ENCODE results near the gene BDKRB1. TPM values are rescaled to one million over a fixed set of nuclear protein-coding genes. Genes with fewer than 3 reads are reported as not detected.

The BDKRB1 gene
- polyA plus RNA-seq, 1 experiment: 160 TPM

GRCh38 chr14:96224480-96225096, 31.4 kb upstream of the BDKRB1 start:
- no peak for TF ChIP-seq CTCF (IDR thresholded peaks at IDR 0.05; ENCODE audit: low read depth, low read length)
- Histone ChIP-seq H3K27ac (ENCODE audit: low read depth, low read length) (peak overlapping the region; percentile 47), H3K4me3 (ENCODE audit: low read depth, low read length) (no peak overlapping the region), H3K9me3 (ENCODE audit: control insufficient read depth, insufficient read depth, low read length) (peaks cover 8% of the 10 kb centered on the region; the same call in 1 of the 2 replicates), H3K27me3 (ENCODE audit: control insufficient read depth, insufficient read depth, low read length) (no peaks in the 10 kb centered on the region)
- no peak for DNase-seq (ENCODE audit: low read depth, low spot score)
- CTCF ChIA-PET: interaction anchor here (1.7 to 3.5 kb wide), 2 partner anchors 124 to 126 kb away, joined by 7 to 15 read pairs; no protein-coding TSS in a partner anchor
- POLR2A ChIA-PET: no interaction called here

- no peak for DNase-seq (ENCODE audit: low read depth, low spot score)
- POLR2A ChIA-PET: interaction anchor here (0.6 to 0.7 kb wide), 2 partner anchors 89 to 135 kb away, joined by 3 to 5 read pairs; no protein-coding TSS in a partner anchor
- Histone ChIP-seq H3K27ac (ENCODE audit: low read depth, low read length) (peak overlapping the region; percentile 52), H3K27me3 (ENCODE audit: control insufficient read depth, insufficient read depth, low read length) (no peaks in the 10 kb centered on the region), H3K4me3 (ENCODE audit: low read depth, low read length) (no peak overlapping the region), H3K9me3 (ENCODE audit: control insufficient read depth, insufficient read depth, low read length) (peaks cover 8% of the 10 kb centered on the region; the same call in 1 of the 2 replicates)
- CTCF ChIA-PET: interaction anchor here (1.7 to 3.5 kb wide), 2 partner anchors 124 to 127 kb away, joined by 7 to 15 read pairs; no protein-coding TSS in a partner anchor
- no peak for TF ChIP-seq CTCF (IDR thresholded peaks at IDR 0.05; ENCODE audit: low read depth, low read length)
Measured at GRCh38 chr14:96225213-96225612, 30.8 kb upstream of the BDKRB1 start.

- no peak overlapping the region for H3K4me3 ChIP-seq (ENCODE audit: low read depth, low read length)
- POLR2A ChIA-PET: interaction anchor here (0.6 to 0.8 kb wide), 5 partner anchors 11 to 136 kb away, joined by 3 to 5 read pairs (median 3); no protein-coding TSS in a partner anchor
- H3K27ac ChIP-seq (ENCODE audit: low read depth, low read length): peak overlapping the region; percentile 52
- H3K9me3 ChIP-seq (ENCODE audit: control insufficient read depth, insufficient read depth, low read length): peaks cover 8% of the 10 kb centered on the region; the same call in 1 of the 2 replicates
- no peaks in the 10 kb centered on the region for H3K27me3 ChIP-seq (ENCODE audit: control insufficient read depth, insufficient read depth, low read length)
- TF ChIP-seq CTCF (IDR thresholded peaks at IDR 0.05; ENCODE audit: low read depth, low read length): peak; percentile 46
- no peak for DNase-seq (ENCODE audit: low read depth, low spot score)
- CTCF ChIA-PET: interaction anchor here (0.6 to 3.5 kb wide), 3 partner anchors 125 to 185 kb away, joined by 5 to 15 read pairs (median 7); no protein-coding TSS in a partner anchor
Measured at GRCh38 chr14:96225745-96226151, 30.3 kb upstream of the BDKRB1 start.

GRCh38 chr14:96227428-96227827, 28.6 kb upstream of the BDKRB1 start:
- Histone ChIP-seq H3K4me3 (ENCODE audit: low read depth, low read length) (no peak overlapping the region), H3K27me3 (ENCODE audit: control insufficient read depth, insufficient read depth, low read length) (no peaks in the 10 kb centered on the region), H3K27ac (ENCODE audit: low read depth, low read length) (no peak overlapping the region), H3K9me3 (ENCODE audit: control insufficient read depth, insufficient read depth, low read length) (peaks cover 8% of the 10 kb centered on the region; the same call in 1 of the 2 replicates)
- POLR2A ChIA-PET: no interaction called here
- no peak for TF ChIP-seq CTCF (IDR thresholded peaks at IDR 0.05; ENCODE audit: low read depth, low read length)
- no peak for DNase-seq (ENCODE audit: low read depth, low spot score)
- CTCF ChIA-PET: no interaction called here

GRCh38 chr14:96229315-96229714, 26.7 kb upstream of the BDKRB1 start:
- CTCF ChIA-PET: interaction anchor here (1.5 kb wide), 2 partner anchors 45 to 132 kb away, joined by 3 to 4 read pairs; no protein-coding TSS in a partner anchor

More at GRCh38 chr14:96229315-96229714, 26.7 kb upstream of the BDKRB1 start:
- POLR2A ChIA-PET: no interaction called here
- Histone ChIP-seq H3K27ac (ENCODE audit: low read depth, low read length) (no peak overlapping the region), H3K27me3 (ENCODE audit: control insufficient read depth, insufficient read depth, low read length) (no peaks in the 10 kb centered on the region), H3K9me3 (ENCODE audit: control insufficient read depth, insufficient read depth, low read length) (peaks cover 8% of the 10 kb centered on the region; the same call in 1 of the 2 replicates), H3K4me3 (ENCODE audit: low read depth, low read length) (no peak overlapping the region)
- DNase-seq (ENCODE audit: low read depth, low spot score): no peak
- no peak for TF ChIP-seq CTCF (IDR thresholded peaks at IDR 0.05; ENCODE audit: low read depth, low read length)
